Astrocyte of the spinal cord (primary cell): ENCODE data around the gene PGGT1B.

Experiments used
- DNase-seq: peaks from one replicate; pipeline ENCODE4 v3.0.0; 2011; ENCODE audit warnings: low read depth, low spot score
- H3K4me3 ChIP-seq: 2 replicates; pipeline ENCODE4 v1.5.1; 2011; ENCODE audit warnings: low read depth, mild to moderate bottlenecking, low read length, moderate library complexity
- CTCF ChIP-seq: IDR thresholded peaks from 2 replicates; pipeline ENCODE4 v1.5.1; 2012; ENCODE audit warnings: low read depth, mild to moderate bottlenecking, low read length, inconsistent platforms
- in situ Hi-C: cut with HindIII; loops from 2 replicates; pipeline ENCODE4 v1.10.0; 2017; ENCODE audit warnings: low sequenced_read_pairs

PGGT1B gene

DNA sequence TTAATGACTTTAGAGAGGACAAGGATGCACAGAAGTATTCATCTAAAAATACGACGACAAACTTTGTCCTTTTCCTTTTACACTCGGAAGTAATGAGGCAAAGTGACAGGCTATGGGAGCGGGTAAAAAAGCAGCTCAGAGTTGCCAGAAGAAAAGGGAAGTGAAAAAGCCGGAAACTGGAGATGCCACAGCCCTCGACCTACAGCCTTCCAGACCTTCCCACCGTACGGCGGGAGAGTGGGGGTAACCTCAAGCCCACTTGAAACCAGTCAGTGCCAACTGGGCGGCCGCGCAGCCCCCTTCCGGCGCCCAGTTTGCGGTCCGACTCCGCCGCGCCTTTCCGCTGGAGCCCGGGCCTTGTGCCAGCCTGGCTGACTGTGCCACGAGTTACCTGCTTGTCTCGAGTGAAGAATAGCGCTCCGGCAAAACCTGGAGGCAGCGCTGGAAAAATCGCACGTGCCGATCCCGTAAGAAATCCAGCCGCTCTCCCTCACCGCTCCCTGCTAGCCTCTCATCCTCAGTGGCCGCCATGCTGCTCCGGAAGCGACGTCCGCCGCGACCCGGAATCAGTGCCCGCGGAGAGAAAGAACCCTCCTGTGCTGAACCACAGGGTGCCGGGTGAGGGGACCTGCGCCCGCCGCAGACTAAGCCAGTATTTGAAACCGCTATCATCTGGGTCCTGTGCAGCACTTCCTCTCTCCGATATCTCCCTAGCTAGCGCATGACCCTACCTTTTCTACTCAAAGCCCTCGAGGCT is at the start of gene PGGT1B:
Gene PGGT1B (minus strand): TSS at position 557 of the 757 bp plus-strand sequence. CDS start 26 bp downstream, at position 531.
- no peak for TF ChIP-seq CTCF
- peak; percentile 75 for DNase-seq
- in situ Hi-C loops, result no loop called here
- peak within 1 kb of the TSS; percentile 63 for H3K4me3 ChIP-seq

DNA sequence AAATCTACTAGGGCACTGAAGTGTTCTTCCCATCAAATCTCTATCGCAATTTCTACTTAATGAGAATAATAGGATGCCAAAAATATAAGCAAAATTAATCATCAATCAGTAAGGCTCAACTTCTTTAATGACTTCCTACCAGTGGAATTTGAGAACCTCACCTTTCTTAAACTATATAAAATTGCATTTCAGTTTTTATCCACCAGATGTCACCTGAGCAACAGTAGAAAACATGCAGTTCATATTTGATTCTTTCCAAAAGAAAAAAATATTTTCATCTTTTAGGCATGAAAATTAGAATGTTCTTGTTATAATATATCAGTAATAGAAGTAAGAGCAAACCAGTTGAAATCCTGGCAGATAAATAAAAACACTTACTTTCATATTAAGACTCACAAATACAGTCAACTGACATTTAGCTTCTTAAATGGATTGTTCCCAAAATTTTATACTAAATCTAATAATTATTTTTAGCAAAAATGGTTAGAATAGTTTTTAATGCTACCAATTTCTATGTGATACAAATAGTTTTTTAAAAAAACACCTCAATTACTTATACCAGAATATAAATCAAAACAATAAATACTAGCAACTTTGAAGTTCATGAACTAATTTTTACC is 47.2 kb upstream of the PGGT1B start:
- H3K4me3 ChIP-seq, result no peak overlapping the region
- peak; percentile 62 for DNase-seq
- in situ Hi-C loops, result no loop called here

DNA sequence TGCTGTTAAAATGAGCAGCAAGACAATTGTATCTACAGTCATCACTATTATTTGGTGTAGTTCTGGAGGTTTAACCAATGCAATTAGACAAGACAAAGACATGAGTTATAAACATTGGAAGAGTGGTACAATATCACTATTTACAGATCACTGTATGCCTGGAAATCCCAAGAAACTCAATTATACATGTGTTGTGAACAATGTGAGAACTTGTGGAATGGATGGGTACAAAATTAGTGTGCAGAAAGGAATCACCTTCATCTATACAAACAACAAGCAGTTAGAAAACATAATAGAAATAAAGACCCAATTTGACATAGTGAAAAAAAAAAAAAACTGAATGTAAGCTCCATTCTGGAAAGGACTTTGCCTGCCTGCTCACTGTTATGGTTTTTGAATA is 46.1 kb upstream of the PGGT1B start:
- no peak overlapping the region for H3K4me3 ChIP-seq
- TF ChIP-seq CTCF, result no peak
- in situ Hi-C loops, result no loop called here
- no peak for DNase-seq

More for the DNA sequence above, 47.2 kb upstream of the PGGT1B start:
- TF ChIP-seq CTCF, result peak; percentile 45

- H3K4me3 ChIP-seq, result no peak overlapping the region
- DNase-seq, result no peak
- no peak for TF ChIP-seq CTCF
- in situ Hi-C loops, result no loop called here
Observed at GRCh38 chr5:115306011-115306536, 43.4 kb upstream of the PGGT1B start.

GRCh38 chr5:115304496-115304895 is 41.8 kb upstream of the PGGT1B start:
- DNase-seq, result no peak
- in situ Hi-C loops, result no loop called here
- H3K4me3 ChIP-seq, result no peak overlapping the region
- TF ChIP-seq CTCF, result no peak

- in situ Hi-C loops, result no loop called here
- TF ChIP-seq CTCF, result no peak
Observed at GRCh38 chr5:115298811-115299210, 36.1 kb upstream of the PGGT1B start.

More at GRCh38 chr5:115298811-115299210, 36.1 kb upstream of the PGGT1B start:
- no peak for DNase-seq
- no peak overlapping the region for H3K4me3 ChIP-seq
